ENCODE data around the gene MVK. TPM values are rescaled to one million over a fixed set of nuclear protein-coding genes. Genes with fewer than 3 reads are reported as not detected.

MVK gene
- total RNA-seq, 1 donor from 2014 or later = 12.4 TPM

GRCh38 chr12:109608793-109609192 lies 35.2 kb downstream of the MVK start:
- Mint-ChIP-seq H3K27me3 (ENCODE audit: low read depth, unreplicated experiment) (peaks cover 33% of the 10 kb centered on the region), H3K36me3 (ENCODE audit: low read depth, unreplicated experiment) (no peaks in the 10 kb centered on the region), H3K9me3 (ENCODE audit: unreplicated experiment) (peaks cover 10% of the 10 kb centered on the region), H3K4me3 (ENCODE audit: unreplicated experiment) (no peak overlapping the region), H3K4me1 (ENCODE audit: low read depth, unreplicated experiment) (no peaks in the 10 kb centered on the region), H3K27ac (ENCODE audit: unreplicated experiment) (no peak overlapping the region)
- Histone ChIP-seq H3K9me3 (ENCODE audit: insufficient read depth, low read depth, low read length) (no peaks in the 10 kb centered on the region), H3K36me3 (ENCODE audit: insufficient read depth, low read length) (no peaks in the 10 kb centered on the region), H4K20me1 (ENCODE audit: insufficient read depth, low read length) (no peaks in the 10 kb centered on the region), H3K79me2 (ENCODE audit: insufficient read depth, low read length) (no peaks in the 10 kb centered on the region), H3K4me3 (ENCODE audit: insufficient read depth, low read depth, low read length) (no peak overlapping the region), H3K27me3 (ENCODE audit: insufficient read depth, low read length) (peaks cover 29% of the 10 kb centered on the region), H3K4me2 (ENCODE audit: low read length) (no peak overlapping the region), H2AFZ (ENCODE audit: low read depth, low read length) (no peak overlapping the region), H3K27ac (ENCODE audit: low read depth, low read length) (no peak overlapping the region), H3K9ac (ENCODE audit: low read length) (no peak overlapping the region), H3K4me1 (ENCODE audit: insufficient read depth, low read length) (no peaks in the 10 kb centered on the region)
- DNase-seq (ENCODE audit: low read depth) (no peak), FAIRE-seq (no peak)
- no peak for TF ChIP-seq EZH2 (IDR thresholded peaks at IDR 0.05; ENCODE audit: insufficient read depth, low read length)
- no peak for TF ChIP-seq CTCF (IDR thresholded peaks at IDR 0.05; ENCODE audit: insufficient read depth, low read depth, low read length)

GRCh38 chr12:109609342-109609741 lies 35.7 kb downstream of the MVK start:
- no peaks in the 10 kb centered on the region for H3K4me1 ChIP-seq (ENCODE audit: insufficient read depth, low read length)
- no peak overlapping the region for H3K4me3 ChIP-seq (ENCODE audit: insufficient read depth, low read depth, low read length)
- H3K27me3 ChIP-seq (ENCODE audit: insufficient read depth, low read length) = peaks cover 33% of the 10 kb centered on the region
- no peak overlapping the region for H3K9ac ChIP-seq (ENCODE audit: low read length)
- no peak for DNase-seq (ENCODE audit: low read depth)
- no peak overlapping the region for H3K27ac ChIP-seq (ENCODE audit: low read depth, low read length)
- no peak overlapping the region for H3K4me2 ChIP-seq (ENCODE audit: low read length)
- H2AFZ ChIP-seq (ENCODE audit: low read depth, low read length) = no peak overlapping the region
- Mint-ChIP-seq H3K27me3 (ENCODE audit: low read depth, unreplicated experiment) (peaks cover 33% of the 10 kb centered on the region), H3K4me1 (ENCODE audit: low read depth, unreplicated experiment) (no peaks in the 10 kb centered on the region), H3K4me3 (ENCODE audit: unreplicated experiment) (no peak overlapping the region), H3K36me3 (ENCODE audit: low read depth, unreplicated experiment) (no peaks in the 10 kb centered on the region), H3K27ac (ENCODE audit: unreplicated experiment) (no peak overlapping the region), H3K9me3 (ENCODE audit: unreplicated experiment) (peaks cover 10% of the 10 kb centered on the region)
- no peaks in the 10 kb centered on the region for H3K9me3 ChIP-seq (ENCODE audit: insufficient read depth, low read depth, low read length)
- no peak for TF ChIP-seq CTCF (IDR thresholded peaks at IDR 0.05; ENCODE audit: insufficient read depth, low read depth, low read length)
- TF ChIP-seq EZH2 (IDR thresholded peaks at IDR 0.05; ENCODE audit: insufficient read depth, low read length) = no peak
- no peak for FAIRE-seq
- H3K36me3 ChIP-seq (ENCODE audit: insufficient read depth, low read length) = no peaks in the 10 kb centered on the region
- H4K20me1 ChIP-seq (ENCODE audit: insufficient read depth, low read length) = no peaks in the 10 kb centered on the region
- no peaks in the 10 kb centered on the region for H3K79me2 ChIP-seq (ENCODE audit: insufficient read depth, low read length)

GRCh38 chr12:109610523-109610922 lies 36.9 kb downstream of the MVK start:
- Histone ChIP-seq H3K79me2 (ENCODE audit: insufficient read depth, low read length) (no peaks in the 10 kb centered on the region), H3K4me2 (ENCODE audit: low read length) (no peak overlapping the region), H3K9me3 (ENCODE audit: insufficient read depth, low read depth, low read length) (no peaks in the 10 kb centered on the region), H3K4me3 (ENCODE audit: insufficient read depth, low read depth, low read length) (no peak overlapping the region), H3K9ac (ENCODE audit: low read length) (no peak overlapping the region), H3K27ac (ENCODE audit: low read depth, low read length) (no peak overlapping the region), H4K20me1 (ENCODE audit: insufficient read depth, low read length) (no peaks in the 10 kb centered on the region), H2AFZ (ENCODE audit: low read depth, low read length) (no peak overlapping the region), H3K36me3 (ENCODE audit: insufficient read depth, low read length) (no peaks in the 10 kb centered on the region), H3K4me1 (ENCODE audit: insufficient read depth, low read length) (no peaks in the 10 kb centered on the region), H3K27me3 (ENCODE audit: insufficient read depth, low read length) (peaks cover 35% of the 10 kb centered on the region)
- TF ChIP-seq CTCF (IDR thresholded peaks at IDR 0.05; ENCODE audit: insufficient read depth, low read depth, low read length) (no peak), EZH2 (IDR thresholded peaks at IDR 0.05; ENCODE audit: insufficient read depth, low read length) (no peak)
- FAIRE-seq = no peak
- Mint-ChIP-seq H3K36me3 (ENCODE audit: low read depth, unreplicated experiment) (no peaks in the 10 kb centered on the region), H3K27ac (ENCODE audit: unreplicated experiment) (no peak overlapping the region), H3K4me1 (ENCODE audit: low read depth, unreplicated experiment) (no peaks in the 10 kb centered on the region), H3K27me3 (ENCODE audit: low read depth, unreplicated experiment) (peaks cover 37% of the 10 kb centered on the region), H3K9me3 (ENCODE audit: unreplicated experiment) (peaks cover 10% of the 10 kb centered on the region), H3K4me3 (ENCODE audit: unreplicated experiment) (no peak overlapping the region)
- DNase-seq (ENCODE audit: low read depth) = no peak

Data from astrocyte (in vitro differentiated cells and primary cell).